ENCODE data around the gene GALNT16. TPM values are rescaled to one million over a fixed set of nuclear protein-coding genes. Genes with fewer than 3 reads are reported as not detected.

GALNT16 gene
- total RNA-seq, 1 donor from 2014 or later: 3.1 TPM

DNA sequence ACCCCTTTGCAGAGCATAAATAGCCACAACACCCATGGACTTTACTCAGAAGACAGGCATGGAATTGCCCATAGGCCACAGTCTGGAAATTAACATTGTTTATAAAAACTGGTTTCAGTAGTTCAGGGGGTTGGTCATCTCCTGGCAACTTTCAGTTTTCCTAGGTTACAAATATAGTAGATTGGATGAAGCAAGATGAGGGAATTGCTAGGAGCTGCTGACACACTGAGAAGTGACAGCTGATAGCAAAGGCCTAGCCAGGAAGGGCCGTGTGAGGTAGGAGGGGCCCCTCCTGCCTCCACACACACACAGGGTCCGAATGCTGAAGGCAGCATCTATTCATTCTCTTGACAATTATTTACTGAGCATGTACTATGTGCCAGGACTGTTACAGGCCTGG lies 8.3 kb downstream of the GALNT16 start:
- no peaks in the 10 kb centered on the region for H3K9me3 Mint-ChIP-seq (ENCODE audit: unreplicated experiment)
- no peaks in the 10 kb centered on the region for H3K36me3 Mint-ChIP-seq (ENCODE audit: unreplicated experiment)
- H3K4me1 Mint-ChIP-seq (ENCODE audit: unreplicated experiment): peaks cover 5% of the 10 kb centered on the region
- DNase-seq (ENCODE audit: extremely low spot score, unreplicated experiment): no peak
- no peak overlapping the region for H3K4me3 Mint-ChIP-seq (ENCODE audit: unreplicated experiment)
- H3K27me3 Mint-ChIP-seq (ENCODE audit: unreplicated experiment): no peaks in the 10 kb centered on the region
- no peak overlapping the region for H3K27ac Mint-ChIP-seq (ENCODE audit: unreplicated experiment)
- TF ChIP-seq, protein P1, sequence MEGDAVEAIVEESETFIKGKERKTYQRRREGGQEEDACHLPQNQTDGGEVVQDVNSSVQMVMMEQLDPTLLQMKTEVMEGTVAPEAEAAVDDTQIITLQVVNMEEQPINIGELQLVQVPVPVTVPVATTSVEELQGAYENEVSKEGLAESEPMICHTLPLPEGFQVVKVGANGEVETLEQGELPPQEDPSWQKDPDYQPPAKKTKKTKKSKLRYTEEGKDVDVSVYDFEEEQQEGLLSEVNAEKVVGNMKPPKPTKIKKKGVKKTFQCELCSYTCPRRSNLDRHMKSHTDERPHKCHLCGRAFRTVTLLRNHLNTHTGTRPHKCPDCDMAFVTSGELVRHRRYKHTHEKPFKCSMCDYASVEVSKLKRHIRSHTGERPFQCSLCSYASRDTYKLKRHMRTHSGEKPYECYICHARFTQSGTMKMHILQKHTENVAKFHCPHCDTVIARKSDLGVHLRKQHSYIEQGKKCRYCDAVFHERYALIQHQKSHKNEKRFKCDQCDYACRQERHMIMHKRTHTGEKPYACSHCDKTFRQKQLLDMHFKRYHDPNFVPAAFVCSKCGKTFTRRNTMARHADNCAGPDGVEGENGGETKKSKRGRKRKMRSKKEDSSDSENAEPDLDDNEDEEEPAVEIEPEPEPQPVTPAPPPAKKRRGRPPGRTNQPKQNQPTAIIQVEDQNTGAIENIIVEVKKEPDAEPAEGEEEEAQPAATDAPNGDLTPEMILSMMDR (IDR thresholded peaks at IDR 0.05): no peak

DNA sequence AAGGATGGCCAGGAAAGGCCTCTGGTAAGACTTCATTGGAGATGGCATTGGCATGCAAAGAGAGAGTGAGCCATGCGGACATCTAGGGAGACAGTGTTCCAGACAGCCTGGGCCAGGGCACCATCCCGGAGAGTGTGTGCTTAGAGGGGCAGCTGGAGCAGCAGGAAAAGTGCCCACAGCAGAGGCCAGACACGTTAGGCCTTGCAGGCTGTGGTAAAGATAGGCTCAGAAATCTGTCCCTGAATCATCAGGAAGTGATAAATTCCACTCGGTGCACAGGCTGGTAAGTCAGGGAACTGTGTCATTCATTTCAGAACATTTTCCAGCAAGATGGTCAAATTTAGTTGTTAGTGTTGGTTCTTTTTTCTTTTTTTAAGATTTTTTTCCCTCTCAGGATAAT lies 8.8 kb downstream of the GALNT16 start:
- H3K27me3 Mint-ChIP-seq (ENCODE audit: unreplicated experiment): no peaks in the 10 kb centered on the region
- TF ChIP-seq, protein P1 (IDR thresholded peaks at IDR 0.05): no peak
- H3K36me3 Mint-ChIP-seq (ENCODE audit: unreplicated experiment): no peaks in the 10 kb centered on the region
- H3K4me3 Mint-ChIP-seq (ENCODE audit: unreplicated experiment): no peak overlapping the region
- no peaks in the 10 kb centered on the region for H3K9me3 Mint-ChIP-seq (ENCODE audit: unreplicated experiment)
- H3K4me1 Mint-ChIP-seq (ENCODE audit: unreplicated experiment): no peaks in the 10 kb centered on the region
- no peak for DNase-seq (ENCODE audit: extremely low spot score, unreplicated experiment)
- H3K27ac Mint-ChIP-seq (ENCODE audit: unreplicated experiment): no peak overlapping the region

DNA sequence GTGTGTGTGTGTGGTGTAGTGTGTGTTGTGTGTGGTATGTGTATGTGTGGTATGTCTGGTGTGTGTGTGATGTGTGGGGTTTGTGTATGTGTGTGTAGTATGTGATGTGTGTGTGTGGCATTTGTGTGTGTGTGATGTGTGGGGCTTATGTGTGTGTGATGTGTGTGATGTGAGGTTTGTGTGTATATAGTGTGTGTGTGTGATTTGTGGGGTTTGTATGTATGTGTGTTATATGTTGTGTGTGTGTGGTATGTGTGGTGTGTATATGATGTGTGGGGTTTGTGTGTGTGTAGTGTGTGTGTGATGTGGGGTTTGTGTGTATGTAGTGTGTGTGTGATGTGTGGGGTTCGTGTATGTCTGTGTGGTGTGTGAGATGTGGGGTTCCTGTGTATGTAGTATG lies 9.4 kb downstream of the GALNT16 start:
- Mint-ChIP-seq H3K36me3 (ENCODE audit: unreplicated experiment) (no peaks in the 10 kb centered on the region), H3K27me3 (ENCODE audit: unreplicated experiment) (peaks cover 1% of the 10 kb centered on the region), H3K4me1 (ENCODE audit: unreplicated experiment) (no peaks in the 10 kb centered on the region), H3K4me3 (ENCODE audit: unreplicated experiment) (no peak overlapping the region), H3K27ac (ENCODE audit: unreplicated experiment) (no peak overlapping the region), H3K9me3 (ENCODE audit: unreplicated experiment) (no peaks in the 10 kb centered on the region)
- no peak for DNase-seq (ENCODE audit: extremely low spot score, unreplicated experiment)
- TF ChIP-seq, protein P1 (IDR thresholded peaks at IDR 0.05): no peak

DNA sequence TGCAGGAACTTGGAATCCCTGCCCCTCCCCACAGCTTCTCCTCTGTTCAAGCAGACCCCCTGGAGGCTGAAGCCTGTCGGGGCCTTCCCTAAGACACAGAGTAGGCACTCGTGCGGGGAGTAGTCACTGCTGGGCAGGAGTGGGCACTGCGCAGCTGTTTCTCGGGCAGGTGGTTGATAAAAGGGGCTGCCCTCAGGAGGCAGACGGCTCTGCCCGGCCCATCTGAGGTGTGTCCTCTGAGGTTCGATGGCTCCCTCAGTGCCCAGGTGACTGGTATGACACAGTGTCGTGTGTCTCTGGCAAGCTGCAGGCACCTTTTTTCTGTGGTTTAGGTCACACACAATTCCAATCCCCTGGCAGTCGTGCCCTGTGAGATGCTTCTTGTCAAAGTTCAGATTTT lies 10.1 kb downstream of the GALNT16 start:
- Mint-ChIP-seq H3K4me3 (ENCODE audit: unreplicated experiment) (no peak overlapping the region), H3K27me3 (ENCODE audit: unreplicated experiment) (peaks cover 2% of the 10 kb centered on the region), H3K27ac (ENCODE audit: unreplicated experiment) (no peak overlapping the region), H3K36me3 (ENCODE audit: unreplicated experiment) (no peaks in the 10 kb centered on the region), H3K9me3 (ENCODE audit: unreplicated experiment) (no peaks in the 10 kb centered on the region), H3K4me1 (ENCODE audit: unreplicated experiment) (no peaks in the 10 kb centered on the region)
- DNase-seq (ENCODE audit: extremely low spot score, unreplicated experiment): no peak
- TF ChIP-seq, protein P1 (IDR thresholded peaks at IDR 0.05): no peak

DNA sequence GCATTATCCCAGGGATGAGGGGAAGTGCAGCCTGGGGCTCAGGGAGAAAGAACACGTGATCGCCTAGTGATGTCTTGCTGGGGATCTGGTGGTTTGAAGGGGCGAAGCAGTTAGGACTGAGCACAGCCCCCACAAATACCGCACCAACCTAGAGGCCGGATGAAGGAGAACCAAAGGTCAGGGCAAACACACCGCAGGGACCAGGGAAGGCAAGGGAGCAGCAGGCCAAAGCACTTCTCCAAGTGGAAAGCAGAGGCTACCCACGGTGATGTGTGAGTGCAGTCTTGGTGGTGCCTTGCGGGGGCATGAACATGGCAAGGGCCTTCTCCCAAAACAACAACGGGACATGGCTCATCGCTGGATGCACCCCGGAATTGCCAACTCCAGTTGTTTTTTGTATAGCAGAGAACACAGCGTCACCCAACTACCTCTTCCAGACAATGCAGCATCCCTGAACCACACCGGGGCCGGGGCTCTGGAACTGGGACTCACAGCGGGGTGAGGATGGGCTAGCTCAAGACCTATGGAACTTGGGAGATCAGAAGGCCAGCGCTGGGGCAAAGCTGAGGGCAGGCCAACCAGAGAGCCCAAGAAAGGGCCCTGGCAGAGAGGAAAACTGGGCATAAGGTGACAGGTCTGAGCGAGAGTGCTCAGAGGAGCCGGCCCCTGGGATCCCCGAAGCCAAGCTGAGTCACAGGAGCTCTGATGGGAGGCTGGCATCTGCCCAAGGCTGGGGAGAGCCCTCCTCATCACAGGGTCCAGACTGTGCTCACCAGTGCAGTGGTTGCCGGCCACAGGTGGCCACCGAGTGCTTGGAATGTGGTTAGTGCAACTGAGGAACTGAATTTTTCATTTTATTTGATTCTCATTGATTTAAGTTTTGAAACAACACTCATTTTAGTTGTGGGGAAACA lies 11.1 kb downstream of the GALNT16 start:
- H3K27me3 Mint-ChIP-seq (ENCODE audit: unreplicated experiment): peaks cover 2% of the 10 kb centered on the region
- no peak for DNase-seq (ENCODE audit: extremely low spot score, unreplicated experiment)
- H3K36me3 Mint-ChIP-seq (ENCODE audit: unreplicated experiment): no peaks in the 10 kb centered on the region
- H3K4me1 Mint-ChIP-seq (ENCODE audit: unreplicated experiment): no peaks in the 10 kb centered on the region
- H3K4me3 Mint-ChIP-seq (ENCODE audit: unreplicated experiment): no peak overlapping the region
- H3K9me3 Mint-ChIP-seq (ENCODE audit: unreplicated experiment): no peaks in the 10 kb centered on the region
- H3K27ac Mint-ChIP-seq (ENCODE audit: unreplicated experiment): no peak overlapping the region
- TF ChIP-seq, protein P1 (IDR thresholded peaks at IDR 0.05): no peak

All from osteocyte (in vitro differentiated cells).